Stomach (tissue), 4 donors: ENCODE results near the gene FOXO1.

Source experiments
- CTCF ChIP-seq, 7 experiments: fragments of 450-650 bp in 4 of 7; fragments of 200-600 bp in 3 of 7; sonication (generic) in 3 of 7; IDR thresholded peaks; one replicate each; pipeline ENCODE4 v1.5.1; 2016 to 2019; ENCODE audit warnings: antibody characterized with exemption in 7 of 7, control low read depth in 2 of 7, mild to moderate bottlenecking in 1 of 7
- POLR2A ChIP-seq, 4 donors: fragments of 450-650 bp; IDR thresholded peaks; one replicate each; pipeline ENCODE4 v1.6.1; 2016; ENCODE audit warnings: antibody characterized with exemption in 4 of 4, control low read depth in 2 of 4, mild to moderate bottlenecking in 1 of 4, moderate library complexity in 1 of 4

GRCh38 chr13:40622761-40623160 is 43.7 kb downstream of the FOXO1 start:
- TF ChIP-seq CTCF (IDR thresholded peaks at IDR 0.05) (no peak), POLR2A (IDR thresholded peaks at IDR 0.05) (no peak)
